Fibroblast of skin of scalp (primary cell): ENCODE results near the gene BBS10.
"Not testable (repeated sequence)": the region's sequence is repeated elsewhere in the genome, so short reads cannot be mapped to it uniquely, and the experiment has no call there.

ENCODE experiments used
- DNase-seq: peaks from one replicate; pipeline ENCODE4 v3.0.0-alpha.2; 2013

BBS10 gene

GRCh38 chr12:76329606-76330005 is 18.6 kb downstream of the BBS10 start:
- no peak for DNase-seq

- DNase-seq = peak; percentile 92
Measured at GRCh38 chr12:76329159-76329558, 19.1 kb downstream of the BBS10 start.

- DNase-seq = not testable (repeated sequence)
Measured at GRCh38 chr12:76319595-76320319, 28.5 kb downstream of the BBS10 start.

GRCh38 chr12:76318773-76319594 is 29.2 kb downstream of the BBS10 start:
- no peak for DNase-seq

- DNase-seq = no peak
Measured at GRCh38 chr12:76317976-76318375, 30.2 kb downstream of the BBS10 start.

- no peak for DNase-seq
Measured at GRCh38 chr12:76316468-76316867, 31.7 kb downstream of the BBS10 start.

- no peak for DNase-seq
Measured at GRCh38 chr12:76313299-76313698, 34.9 kb downstream of the BBS10 start.

- no peak for DNase-seq
Measured at GRCh38 chr12:76312315-76312714, 35.9 kb downstream of the BBS10 start.

- peak; percentile 75 for DNase-seq
Measured at GRCh38 chr12:76311796-76312195, 36.4 kb downstream of the BBS10 start.

- peak; percentile 58 for DNase-seq
Measured at GRCh38 chr12:76310110-76310509, 38.1 kb downstream of the BBS10 start.

GRCh38 chr12:76308866-76309265 is 39.3 kb downstream of the BBS10 start:
- no peak for DNase-seq

- no peak for DNase-seq
Measured at GRCh38 chr12:76307083-76307482, 41.1 kb downstream of the BBS10 start.

GRCh38 chr12:76303989-76304460 is 44.2 kb downstream of the BBS10 start:
- no peak for DNase-seq

- no peak for DNase-seq
Measured at GRCh38 chr12:76303365-76303764, 44.9 kb downstream of the BBS10 start.

- DNase-seq = no peak
Measured at GRCh38 chr12:76300297-76300665, 47.9 kb downstream of the BBS10 start.

GRCh38 chr12:76299536-76300296 is 48.5 kb downstream of the BBS10 start:
- peak; percentile 31 for DNase-seq
